GM23338 (cell line): ENCODE measurements around the gene BOD1. TPM values are rescaled to one million over a fixed set of nuclear protein-coding genes. Genes with fewer than 3 reads are reported as not detected.
A peak's percentile ranks its signal among the peaks of the same experiment; 100 is the strongest.

Experiments used
- ATAC-seq: fragments of 200-7000 bp; cut with Tn5 transposase; 3 replicates; pipeline ENCODE4 v1.9.1; 2020
- DNase-seq: peaks from one replicate; pipeline ENCODE4 v3.0.0-alpha.2; 2015; ENCODE audit warnings: low spot score
- H2AFZ ChIP-seq: fragments of 200-600 bp; sonication (generic); 2 replicates; pipeline ENCODE4 v1.8.0; 2016; ENCODE audit warnings: antibody characterized with exemption, mild to moderate bottlenecking, moderate library complexity
- H3F3A ChIP-seq: fragments of 200-600 bp; sonication (generic); replicated peaks from 2 replicates; pipeline ENCODE4 v1.8.0; 2017; ENCODE audit warnings: antibody characterized with exemption, mixed run types, low read depth
- H3K27ac ChIP-seq: fragments of 200-600 bp; sonication (generic); 2 replicates; pipeline ENCODE4 v1.6.1; 2016; ENCODE audit warnings: low read depth
- H3K27me3 ChIP-seq: fragments of 200-600 bp; sonication (generic); 2 replicates; pipeline ENCODE4 v1.8.0; 2016; ENCODE audit warnings: mild to moderate bottlenecking, mixed run types, moderate library complexity; ENCODE audit not compliant: insufficient read depth
- H3K36me3 ChIP-seq: fragments of 200-600 bp; sonication (generic); 2 replicates; pipeline ENCODE4 v1.8.0; 2016; ENCODE audit warnings: mild to moderate bottlenecking; ENCODE audit not compliant: insufficient read depth
- H3K4me1 ChIP-seq: fragments of 200-600 bp; sonication (generic); 2 replicates; pipeline ENCODE4 v1.8.0; 2016; ENCODE audit warnings: mild to moderate bottlenecking, moderate library complexity; ENCODE audit not compliant: insufficient read depth
- H3K4me2 ChIP-seq: fragments of 200-600 bp; sonication (generic); 2 replicates; pipeline ENCODE4 v1.7.1; 2017; ENCODE audit warnings: mixed run types
- H3K4me3 ChIP-seq: fragments of 200-600 bp; sonication (generic); 2 replicates; pipeline ENCODE4 v1.6.1; 2016; ENCODE audit warnings: mixed run types
- H3K79me2 ChIP-seq: fragments of 200-600 bp; sonication (generic); replicated peaks from 2 replicates; pipeline ENCODE4 v1.8.0; 2017; ENCODE audit warnings: mild to moderate bottlenecking; ENCODE audit not compliant: insufficient read depth
- H3K9me2 ChIP-seq: fragments of 200-600 bp; sonication (generic); 2 replicates; pipeline ENCODE4 v1.8.0; 2017; ENCODE audit not compliant: insufficient read depth
- H4K20me1 ChIP-seq: fragments of 200-600 bp; sonication (generic); replicated peaks from 2 replicates; pipeline ENCODE4 v1.8.0; 2017; ENCODE audit warnings: mild to moderate bottlenecking; ENCODE audit not compliant: insufficient read depth
- H3K27ac Mint-ChIP-seq: 2 replicates; pipeline ENCODE4 v1.8.0; 2020; ENCODE audit warnings: inconsistent platforms, mild to moderate bottlenecking, moderate library complexity, mixed read lengths
- H3K27me3 Mint-ChIP-seq: 3 replicates; pipeline ENCODE4 v1.8.0; 2022; ENCODE audit warnings: low read depth, mild to moderate bottlenecking, moderate library complexity, mixed read lengths, inconsistent platforms; ENCODE audit not compliant: insufficient read depth, poor library complexity
- H3K36me3 Mint-ChIP-seq: 3 replicates; pipeline ENCODE4 v1.8.0; 2021; ENCODE audit warnings: low read depth, mild to moderate bottlenecking, inconsistent platforms, moderate library complexity, mixed read lengths
- H3K4me1 Mint-ChIP-seq: 3 replicates; pipeline ENCODE4 v1.8.0; 2020; ENCODE audit warnings: mild to moderate bottlenecking, inconsistent platforms, mixed read lengths
- H3K4me3 Mint-ChIP-seq: 3 replicates; pipeline ENCODE4 v1.8.0; 2021; ENCODE audit warnings: moderate library complexity, mild to moderate bottlenecking, inconsistent platforms, mixed read lengths
- H3K9me3 Mint-ChIP-seq: 3 replicates; pipeline ENCODE4 v1.8.0; 2020; ENCODE audit warnings: moderate library complexity, mild to moderate bottlenecking, inconsistent platforms, mixed read lengths
- EZH2 ChIP-seq: fragments of 200-600 bp; sonication (generic); IDR thresholded peaks from one replicate; pipeline ENCODE4 v1.8.0; 2017; ENCODE audit warnings: antibody characterized with exemption, mild to moderate bottlenecking, low read depth; ENCODE audit not compliant: unreplicated experiment
- JUNB ChIP-seq: IDR thresholded peaks from one replicate; pipeline ENCODE4 v1.6.1; 2016; ENCODE audit warnings: antibody characterized with exemption; ENCODE audit not compliant: unreplicated experiment
- polyA plus RNA-seq: library from polyadenylated mRNA; unstranded; fragments of >200 nt; fragmentation: Nextera tagmentation; extraction: Ambion mirVana; gene quantifications from 2 replicates; pipeline ENCODE4 v1.2.1, GENCODE V29; 2016
- total RNA-seq: library from RNA; depleted of rRNA; stranded (reverse); fragments of >200 nt; shearing (Covaris generic); gene quantifications from 2 replicates; pipeline ENCODE4 v1.2.3, GENCODE V29; 2014
- TF ChIP-seq, protein P1 (sequence below), 2 experiments: fragments of 200-600 bp in 1 of 2; sonication (generic) in 1 of 2; conservative IDR thresholded peaks; 2 replicates each; pipeline versions ENCODE4 v1.5.1 to v1.6.1; 2016 to 2017; ENCODE audit warnings: antibody characterized with exemption in 2 of 2, low read depth in 2 of 2, mild to moderate bottlenecking in 2 of 2, moderate library complexity in 1 of 2
- TF ChIP-seq, protein P2 (sequence below): fragments of 250-450 bp; sonication (Bioruptor Pico); IDR thresholded peaks from 2 replicates; pipeline ENCODE4 v1.5.0; 2020; ENCODE audit warnings: mild to moderate bottlenecking, moderate library complexity
- TF ChIP-seq, protein P3 (sequence below): IDR thresholded peaks from one replicate; pipeline ENCODE4 v1.6.1; 2018; ENCODE audit warnings: antibody characterized with exemption; ENCODE audit not compliant: unreplicated experiment

Gene BOD1
- total and polyA plus RNA-seq, 2 experiments from 2014 or later, result 94.7 to 141 TPM

DNA sequence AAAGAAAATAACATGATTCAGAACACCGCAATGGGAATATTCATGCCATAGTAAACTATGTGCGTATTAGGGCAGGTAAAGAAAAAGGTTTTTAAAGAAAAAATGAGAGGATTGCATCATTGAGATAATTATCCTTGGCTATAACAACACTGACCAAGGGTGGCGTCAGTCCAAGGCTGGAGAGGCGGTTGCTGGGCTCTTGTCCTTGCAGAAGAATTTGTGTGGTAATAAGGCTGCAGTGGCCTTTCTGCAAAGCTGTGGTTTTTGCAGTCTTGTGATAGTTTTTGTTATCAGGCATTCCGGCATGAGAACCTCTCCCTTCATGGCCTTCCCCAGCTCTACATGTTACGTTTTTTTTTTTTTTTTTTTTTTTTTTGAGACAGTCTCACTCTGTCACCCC is 14.0 kb downstream of the BOD1 start:
- Histone ChIP-seq H3F3A (0 out of 2 replicates have a peak, but pooled peaks cover 6% of the 10 kb centered on the region), H3K4me3 (no peak overlapping the region), H3K4me2 (no peak overlapping the region), H3K9me2 (no peaks in the 10 kb centered on the region), H3K27me3 (no peaks in the 10 kb centered on the region), H2AFZ (no peak overlapping the region), H4K20me1 (peaks cover 6% of the 10 kb centered on the region), H3K36me3 (peaks cover 21% of the 10 kb centered on the region), H3K27ac (peak overlapping the region; percentile 83; the same call in 1 of the 2 replicates), H3K79me2 (peaks cover 8% of the 10 kb centered on the region), H3K4me1 (peaks cover 10% of the 10 kb centered on the region)
- TF ChIP-seq, protein P1, sequence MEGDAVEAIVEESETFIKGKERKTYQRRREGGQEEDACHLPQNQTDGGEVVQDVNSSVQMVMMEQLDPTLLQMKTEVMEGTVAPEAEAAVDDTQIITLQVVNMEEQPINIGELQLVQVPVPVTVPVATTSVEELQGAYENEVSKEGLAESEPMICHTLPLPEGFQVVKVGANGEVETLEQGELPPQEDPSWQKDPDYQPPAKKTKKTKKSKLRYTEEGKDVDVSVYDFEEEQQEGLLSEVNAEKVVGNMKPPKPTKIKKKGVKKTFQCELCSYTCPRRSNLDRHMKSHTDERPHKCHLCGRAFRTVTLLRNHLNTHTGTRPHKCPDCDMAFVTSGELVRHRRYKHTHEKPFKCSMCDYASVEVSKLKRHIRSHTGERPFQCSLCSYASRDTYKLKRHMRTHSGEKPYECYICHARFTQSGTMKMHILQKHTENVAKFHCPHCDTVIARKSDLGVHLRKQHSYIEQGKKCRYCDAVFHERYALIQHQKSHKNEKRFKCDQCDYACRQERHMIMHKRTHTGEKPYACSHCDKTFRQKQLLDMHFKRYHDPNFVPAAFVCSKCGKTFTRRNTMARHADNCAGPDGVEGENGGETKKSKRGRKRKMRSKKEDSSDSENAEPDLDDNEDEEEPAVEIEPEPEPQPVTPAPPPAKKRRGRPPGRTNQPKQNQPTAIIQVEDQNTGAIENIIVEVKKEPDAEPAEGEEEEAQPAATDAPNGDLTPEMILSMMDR (conservative IDR thresholded peaks at IDR 0.05; ENCODE audit: low read depth in 2 of 2), result peak; percentile 22 to 30; a peak in 2 of 4 replicates
- TF ChIP-seq, protein P2, sequence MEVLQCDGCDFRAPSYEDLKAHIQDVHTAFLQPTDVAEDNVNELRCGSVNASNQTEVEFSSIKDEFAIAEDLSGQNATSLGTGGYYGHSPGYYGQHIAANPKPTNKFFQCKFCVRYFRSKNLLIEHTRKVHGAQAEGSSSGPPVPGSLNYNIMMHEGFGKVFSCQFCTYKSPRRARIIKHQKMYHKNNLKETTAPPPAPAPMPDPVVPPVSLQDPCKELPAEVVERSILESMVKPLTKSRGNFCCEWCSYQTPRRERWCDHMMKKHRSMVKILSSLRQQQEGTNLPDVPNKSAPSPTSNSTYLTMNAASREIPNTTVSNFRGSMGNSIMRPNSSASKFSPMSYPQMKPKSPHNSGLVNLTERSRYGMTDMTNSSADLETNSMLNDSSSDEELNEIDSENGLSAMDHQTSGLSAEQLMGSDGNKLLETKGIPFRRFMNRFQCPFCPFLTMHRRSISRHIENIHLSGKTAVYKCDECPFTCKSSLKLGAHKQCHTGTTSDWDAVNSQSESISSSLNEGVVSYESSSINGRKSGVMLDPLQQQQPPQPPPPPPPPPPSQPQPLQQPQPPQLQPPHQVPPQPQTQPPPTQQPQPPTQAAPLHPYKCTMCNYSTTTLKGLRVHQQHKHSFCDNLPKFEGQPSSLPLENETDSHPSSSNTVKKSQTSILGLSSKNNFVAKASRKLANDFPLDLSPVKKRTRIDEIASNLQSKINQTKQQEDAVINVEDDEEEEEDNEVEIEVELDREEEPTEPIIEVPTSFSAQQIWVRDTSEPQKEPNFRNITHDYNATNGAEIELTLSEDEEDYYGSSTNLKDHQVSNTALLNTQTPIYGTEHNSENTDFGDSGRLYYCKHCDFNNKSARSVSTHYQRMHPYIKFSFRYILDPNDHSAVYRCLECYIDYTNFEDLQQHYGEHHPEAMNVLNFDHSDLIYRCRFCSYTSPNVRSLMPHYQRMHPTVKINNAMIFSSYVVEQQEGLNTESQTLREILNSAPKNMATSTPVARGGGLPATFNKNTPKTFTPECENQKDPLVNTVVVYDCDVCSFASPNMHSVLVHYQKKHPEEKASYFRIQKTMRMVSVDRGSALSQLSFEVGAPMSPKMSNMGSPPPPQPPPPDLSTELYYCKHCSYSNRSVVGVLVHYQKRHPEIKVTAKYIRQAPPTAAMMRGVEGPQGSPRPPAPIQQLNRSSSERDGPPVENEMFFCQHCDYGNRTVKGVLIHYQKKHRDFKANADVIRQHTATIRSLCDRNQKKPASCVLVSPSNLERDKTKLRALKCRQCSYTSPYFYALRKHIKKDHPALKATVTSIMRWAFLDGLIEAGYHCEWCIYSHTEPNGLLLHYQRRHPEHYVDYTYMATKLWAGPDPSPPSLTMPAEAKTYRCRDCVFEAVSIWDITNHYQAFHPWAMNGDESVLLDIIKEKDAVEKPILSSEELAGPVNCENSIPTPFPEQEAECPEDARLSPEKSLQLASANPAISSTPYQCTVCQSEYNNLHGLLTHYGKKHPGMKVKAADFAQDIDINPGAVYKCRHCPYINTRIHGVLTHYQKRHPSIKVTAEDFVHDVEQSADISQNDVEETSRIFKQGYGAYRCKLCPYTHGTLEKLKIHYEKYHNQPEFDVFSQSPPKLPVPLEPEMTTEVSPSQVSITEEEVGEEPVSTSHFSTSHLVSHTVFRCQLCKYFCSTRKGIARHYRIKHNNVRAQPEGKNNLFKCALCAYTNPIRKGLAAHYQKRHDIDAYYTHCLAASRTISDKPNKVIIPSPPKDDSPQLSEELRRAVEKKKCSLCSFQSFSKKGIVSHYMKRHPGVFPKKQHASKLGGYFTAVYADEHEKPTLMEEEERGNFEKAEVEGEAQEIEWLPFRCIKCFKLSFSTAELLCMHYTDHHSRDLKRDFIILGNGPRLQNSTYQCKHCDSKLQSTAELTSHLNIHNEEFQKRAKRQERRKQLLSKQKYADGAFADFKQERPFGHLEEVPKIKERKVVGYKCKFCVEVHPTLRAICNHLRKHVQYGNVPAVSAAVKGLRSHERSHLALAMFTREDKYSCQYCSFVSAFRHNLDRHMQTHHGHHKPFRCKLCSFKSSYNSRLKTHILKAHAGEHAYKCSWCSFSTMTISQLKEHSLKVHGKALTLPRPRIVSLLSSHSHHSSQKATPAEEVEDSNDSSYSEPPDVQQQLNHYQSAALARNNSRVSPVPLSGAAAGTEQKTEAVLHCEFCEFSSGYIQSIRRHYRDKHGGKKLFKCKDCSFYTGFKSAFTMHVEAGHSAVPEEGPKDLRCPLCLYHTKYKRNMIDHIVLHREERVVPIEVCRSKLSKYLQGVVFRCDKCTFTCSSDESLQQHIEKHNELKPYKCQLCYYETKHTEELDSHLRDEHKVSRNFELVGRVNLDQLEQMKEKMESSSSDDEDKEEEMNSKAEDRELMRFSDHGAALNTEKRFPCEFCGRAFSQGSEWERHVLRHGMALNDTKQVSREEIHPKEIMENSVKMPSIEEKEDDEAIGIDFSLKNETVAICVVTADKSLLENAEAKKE (CRISPR knock-in tag), result no peak
- peaks cover 3% of the 10 kb centered on the region; the same call in 1 of the 3 replicates for H3K9me3 Mint-ChIP-seq
- H3K4me1 Mint-ChIP-seq, result peaks cover 16% of the 10 kb centered on the region
- H3K36me3 Mint-ChIP-seq, result peaks cover 57% of the 10 kb centered on the region
- peaks cover 2% of the 10 kb centered on the region for H3K27me3 Mint-ChIP-seq
- DNase-seq (peak; percentile 50), ATAC-seq (peak; percentile 67)
- no peak overlapping the region for H3K4me3 Mint-ChIP-seq
- H3K27ac Mint-ChIP-seq, result peak overlapping the region; percentile 58

DNA sequence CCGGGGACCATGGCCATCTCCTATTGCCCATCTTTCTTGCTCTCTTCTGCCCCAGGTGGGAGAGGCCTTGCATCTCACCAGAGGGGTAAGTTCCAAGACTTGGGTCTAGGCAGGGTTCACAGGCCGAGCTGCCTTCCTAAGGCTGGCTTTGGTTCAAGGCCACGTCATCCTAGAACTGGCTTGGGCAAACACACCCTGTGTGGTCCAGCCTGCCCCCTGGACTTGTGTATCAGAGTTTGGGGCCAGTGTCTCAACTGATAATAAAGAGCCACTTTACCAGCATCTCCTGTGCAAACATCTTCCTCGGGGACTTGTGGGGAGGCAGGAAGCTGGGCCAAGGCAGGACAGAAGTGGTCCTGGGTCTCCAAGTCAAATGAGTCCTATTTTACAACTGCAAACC is 17.8 kb downstream of the BOD1 start:
- Histone ChIP-seq H2AFZ (no peak overlapping the region), H3K4me1 (peaks cover 8% of the 10 kb centered on the region), H3K79me2 (no peaks in the 10 kb centered on the region), H3K27me3 (no peaks in the 10 kb centered on the region), H4K20me1 (peaks cover 6% of the 10 kb centered on the region; the same call in 1 of the 2 replicates), H3K27ac (no peak overlapping the region), H3K4me3 (no peak overlapping the region), H3F3A (no peaks in the 10 kb centered on the region), H3K36me3 (no peaks in the 10 kb centered on the region), H3K9me2 (no peaks in the 10 kb centered on the region), H3K4me2 (no peak overlapping the region)
- Mint-ChIP-seq H3K4me1 (peaks cover 9% of the 10 kb centered on the region), H3K27ac (no peak overlapping the region), H3K27me3 (peaks cover 4% of the 10 kb centered on the region), H3K9me3 (peaks cover 12% of the 10 kb centered on the region), H3K36me3 (peaks cover 38% of the 10 kb centered on the region), H3K4me3 (no peak overlapping the region)
- ATAC-seq, result no peak
- DNase-seq, result no peak
- TF ChIP-seq, protein P3, sequence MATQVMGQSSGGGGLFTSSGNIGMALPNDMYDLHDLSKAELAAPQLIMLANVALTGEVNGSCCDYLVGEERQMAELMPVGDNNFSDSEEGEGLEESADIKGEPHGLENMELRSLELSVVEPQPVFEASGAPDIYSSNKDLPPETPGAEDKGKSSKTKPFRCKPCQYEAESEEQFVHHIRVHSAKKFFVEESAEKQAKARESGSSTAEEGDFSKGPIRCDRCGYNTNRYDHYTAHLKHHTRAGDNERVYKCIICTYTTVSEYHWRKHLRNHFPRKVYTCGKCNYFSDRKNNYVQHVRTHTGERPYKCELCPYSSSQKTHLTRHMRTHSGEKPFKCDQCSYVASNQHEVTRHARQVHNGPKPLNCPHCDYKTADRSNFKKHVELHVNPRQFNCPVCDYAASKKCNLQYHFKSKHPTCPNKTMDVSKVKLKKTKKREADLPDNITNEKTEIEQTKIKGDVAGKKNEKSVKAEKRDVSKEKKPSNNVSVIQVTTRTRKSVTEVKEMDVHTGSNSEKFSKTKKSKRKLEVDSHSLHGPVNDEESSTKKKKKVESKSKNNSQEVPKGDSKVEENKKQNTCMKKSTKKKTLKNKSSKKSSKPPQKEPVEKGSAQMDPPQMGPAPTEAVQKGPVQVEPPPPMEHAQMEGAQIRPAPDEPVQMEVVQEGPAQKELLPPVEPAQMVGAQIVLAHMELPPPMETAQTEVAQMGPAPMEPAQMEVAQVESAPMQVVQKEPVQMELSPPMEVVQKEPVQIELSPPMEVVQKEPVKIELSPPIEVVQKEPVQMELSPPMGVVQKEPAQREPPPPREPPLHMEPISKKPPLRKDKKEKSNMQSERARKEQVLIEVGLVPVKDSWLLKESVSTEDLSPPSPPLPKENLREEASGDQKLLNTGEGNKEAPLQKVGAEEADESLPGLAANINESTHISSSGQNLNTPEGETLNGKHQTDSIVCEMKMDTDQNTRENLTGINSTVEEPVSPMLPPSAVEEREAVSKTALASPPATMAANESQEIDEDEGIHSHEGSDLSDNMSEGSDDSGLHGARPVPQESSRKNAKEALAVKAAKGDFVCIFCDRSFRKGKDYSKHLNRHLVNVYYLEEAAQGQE, result no peak
- TF ChIP-seq EZH2, result no peak
- TF ChIP-seq JUNB, result no peak
